Type B pancreatic cell (in vitro differentiated cells): Measurements from ENCODE around the gene WDTC1. TPM values are rescaled to one million over a fixed set of nuclear protein-coding genes. Genes with fewer than 3 reads are reported as not detected.
"Not testable (repeated sequence)": the region's sequence is repeated elsewhere in the genome, so short reads cannot be mapped to it uniquely, and the experiment has no call there.

Experiments
- DNase-seq: peaks from one replicate; pipeline ENCODE4 v3.0.0; 2021; ENCODE audit warnings: mixed read lengths; ENCODE audit not compliant: unreplicated experiment; ENCODE audit errors: extremely low spot score
- H3K27ac Mint-ChIP-seq: 2 replicates; pipeline ENCODE4 v1.8.0; 2021; ENCODE audit warnings: mild to moderate bottlenecking, mixed read lengths
- H3K27me3 Mint-ChIP-seq: 2 replicates; pipeline ENCODE4 v1.8.0; 2021; ENCODE audit warnings: mixed read lengths
- H3K36me3 Mint-ChIP-seq: 2 replicates; pipeline ENCODE4 v1.8.0; 2021; ENCODE audit warnings: mixed read lengths
- H3K4me1 Mint-ChIP-seq: one replicate; pipeline ENCODE4 v1.8.0; 2021; ENCODE audit warnings: mixed read lengths; ENCODE audit not compliant: unreplicated experiment
- H3K4me3 Mint-ChIP-seq: 2 replicates; pipeline ENCODE4 v1.8.0; 2021; ENCODE audit warnings: mild to moderate bottlenecking, mixed read lengths
- H3K9me3 Mint-ChIP-seq: 2 replicates; pipeline ENCODE4 v1.8.0; 2021; ENCODE audit warnings: mixed read lengths
- CTCF ChIP-seq: fragments of 200-600 bp; sonication (generic); conservative IDR thresholded peaks from 2 replicates; pipeline ENCODE4 v1.5.0; 2021; ENCODE audit warnings: antibody characterized with exemption, mild to moderate bottlenecking
- total RNA-seq: library from RNA; stranded (reverse); gene quantifications from 2 replicates; pipeline ENCODE4 v1.2.1, GENCODE V29; 2021; ENCODE audit warnings: low replicate concordance

The WDTC1 gene
- total RNA-seq, 1 donor from 2014 or later = 33.7 TPM

GRCh38 chr1:27227765-27228164 is 6.7 kb upstream of the WDTC1 start:
- Mint-ChIP-seq H3K4me3 (no peak overlapping the region), H3K9me3 (no peaks in the 10 kb centered on the region), H3K27me3 (no peaks in the 10 kb centered on the region), H3K4me1 (no peaks in the 10 kb centered on the region), H3K36me3 (no peaks in the 10 kb centered on the region), H3K27ac (no peak overlapping the region)
- no peak for TF ChIP-seq CTCF
- no peak for DNase-seq

GRCh38 chr1:27233667-27234048 is 774 bp upstream of the WDTC1 start:
- no peak for DNase-seq
- peak overlapping the region; percentile 80 for H3K27ac Mint-ChIP-seq

GRCh38 chr1:27235827-27236226 is 1.4 kb downstream of the WDTC1 start:
- no peak for DNase-seq
- Mint-ChIP-seq H3K27ac (peak overlapping the region; percentile 82), H3K4me1 (peaks cover 16% of the 10 kb centered on the region), H3K27me3 (no peaks in the 10 kb centered on the region), H3K36me3 (no peaks in the 10 kb centered on the region), H3K9me3 (no peaks in the 10 kb centered on the region), H3K4me3 (peak overlapping the region; percentile 99)
- TF ChIP-seq CTCF = no peak

More at GRCh38 chr1:27233667-27234048, 774 bp upstream of the WDTC1 start:
- no peaks in the 10 kb centered on the region for H3K36me3 Mint-ChIP-seq
- no peaks in the 10 kb centered on the region for H3K9me3 Mint-ChIP-seq
- no peaks in the 10 kb centered on the region for H3K27me3 Mint-ChIP-seq
- H3K4me1 Mint-ChIP-seq = peaks cover 16% of the 10 kb centered on the region
- H3K4me3 Mint-ChIP-seq = peak overlapping the region; percentile 97
- TF ChIP-seq CTCF = no peak

- TF ChIP-seq CTCF = no peak
- H3K9me3 Mint-ChIP-seq = no peaks in the 10 kb centered on the region
- no peaks in the 10 kb centered on the region for H3K27me3 Mint-ChIP-seq
- peaks cover 16% of the 10 kb centered on the region for H3K4me1 Mint-ChIP-seq
- peak overlapping the region; percentile 68 for H3K4me3 Mint-ChIP-seq
- peak overlapping the region; percentile 57 for H3K27ac Mint-ChIP-seq
- no peak for DNase-seq
- no peaks in the 10 kb centered on the region for H3K36me3 Mint-ChIP-seq
Measured at GRCh38 chr1:27237112-27237511, 2.7 kb downstream of the WDTC1 start.

GRCh38 chr1:27238032-27238431 is 3.6 kb downstream of the WDTC1 start:
- H3K27me3 Mint-ChIP-seq = no peaks in the 10 kb centered on the region
- no peak overlapping the region for H3K27ac Mint-ChIP-seq
- H3K9me3 Mint-ChIP-seq = no peaks in the 10 kb centered on the region
- no peak for TF ChIP-seq CTCF
- H3K4me3 Mint-ChIP-seq = peak overlapping the region; percentile 9
- H3K4me1 Mint-ChIP-seq = peaks cover 16% of the 10 kb centered on the region
- DNase-seq = no peak
- H3K36me3 Mint-ChIP-seq = no peaks in the 10 kb centered on the region

- TF ChIP-seq CTCF = no peak
- peaks cover 4% of the 10 kb centered on the region for H3K4me1 Mint-ChIP-seq
- H3K27me3 Mint-ChIP-seq = no peaks in the 10 kb centered on the region
- H3K4me3 Mint-ChIP-seq = no peak overlapping the region
- DNase-seq = no peak
- H3K9me3 Mint-ChIP-seq = no peaks in the 10 kb centered on the region
- H3K36me3 Mint-ChIP-seq = peaks cover 10% of the 10 kb centered on the region
- H3K27ac Mint-ChIP-seq = no peak overlapping the region
Measured at GRCh38 chr1:27241677-27242076, 7.2 kb downstream of the WDTC1 start.

GRCh38 chr1:27243665-27244064 is 9.2 kb downstream of the WDTC1 start:
- not testable (repeated sequence) for H3K27me3 Mint-ChIP-seq, H3K27ac Mint-ChIP-seq, H3K4me3 Mint-ChIP-seq, H3K9me3 Mint-ChIP-seq, H3K4me1 Mint-ChIP-seq, DNase-seq
- H3K36me3 Mint-ChIP-seq = peaks cover 14% of the 10 kb centered on the region
